HL-60/S4 treated with phorbol 12-myristate 13-acetate at 8.2 ng/mL for 4 days and 3 days (cell line): ENCODE data around the gene NAPA.

ENCODE experiments used
- in situ Hi-C: fragments of 300-500 bp; cut with MboI; formaldehyde crosslinking; loops from 2 replicates; pipeline ENCODE4 v1.15.0; 2022; ENCODE audit warnings: low sequenced_read_pairs

NAPA gene

DNA sequence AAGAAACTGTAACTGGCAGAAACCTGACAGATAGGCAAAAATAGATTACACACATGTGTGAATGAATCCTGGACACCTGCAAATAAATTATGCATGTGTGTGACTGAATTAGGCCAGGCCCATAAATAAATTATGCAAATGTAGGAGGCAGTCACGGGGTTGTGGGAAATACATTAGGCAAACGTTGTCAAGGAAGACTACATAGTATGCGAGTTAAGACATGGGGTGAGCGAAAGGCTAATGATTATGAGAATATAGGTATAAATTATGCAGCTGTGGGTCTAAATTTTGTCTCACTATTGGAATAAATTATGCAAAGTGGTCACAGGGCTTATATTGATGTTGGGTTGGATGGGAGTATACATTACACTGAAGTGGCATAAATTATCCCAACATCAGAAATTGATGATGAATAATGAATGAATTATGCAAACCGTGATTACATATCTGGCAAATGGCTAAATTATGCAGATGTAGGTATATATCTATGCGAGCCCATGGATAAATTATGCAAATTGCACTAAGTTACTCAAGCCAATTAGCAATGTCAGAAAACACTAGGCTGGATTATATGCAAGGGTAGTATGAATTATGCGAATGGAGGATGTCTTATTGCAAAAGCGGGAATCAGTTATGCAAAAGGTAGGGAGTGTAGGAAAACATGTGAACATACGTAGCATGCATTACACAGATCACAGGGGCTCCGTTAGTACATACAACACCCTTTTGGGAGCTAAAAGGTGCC, 50.0 kb downstream of the NAPA start:
- in situ Hi-C loops, result no loop called here

DNA sequence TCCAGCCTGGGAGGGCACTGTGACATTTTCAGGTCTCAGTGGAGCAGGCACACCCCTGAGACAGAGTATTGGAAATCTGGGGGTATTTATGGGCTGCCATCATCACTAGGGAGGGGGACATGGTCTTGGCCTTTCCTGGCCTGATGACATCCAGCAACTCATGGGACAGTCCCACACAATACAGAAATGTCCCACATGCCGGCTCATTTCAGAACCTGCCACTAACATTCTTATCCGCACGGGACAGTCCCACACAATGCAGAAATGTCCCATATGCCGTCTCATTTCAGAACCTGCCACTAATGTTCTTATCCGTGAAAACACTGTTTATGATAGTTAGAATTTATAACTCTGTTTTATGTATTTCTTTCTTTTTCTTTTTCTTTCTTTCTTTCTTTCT, 53.0 kb downstream of the NAPA start:
- in situ Hi-C loops, result no loop called here

DNA sequence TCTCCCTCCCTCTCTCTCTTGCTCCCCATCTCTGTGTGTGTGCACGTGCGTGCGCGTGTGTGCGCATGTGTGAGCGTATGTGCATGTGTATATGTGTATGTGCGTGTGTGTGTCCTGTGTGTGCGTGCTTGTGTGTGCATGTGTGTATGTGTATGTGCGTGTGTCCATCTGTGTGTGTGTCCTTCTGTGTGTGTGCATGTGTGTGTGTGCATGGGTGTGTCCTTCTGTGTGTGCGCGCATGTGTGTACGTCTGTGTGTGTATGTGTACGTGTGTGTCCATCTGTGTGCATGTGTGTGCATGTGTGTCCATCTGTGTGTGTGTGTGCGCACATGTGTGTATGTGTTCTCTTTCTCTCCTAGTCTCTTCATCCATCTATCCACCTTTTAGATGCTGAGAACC, 55.4 kb downstream of the NAPA start:
- in situ Hi-C loops, result no loop called here

DNA sequence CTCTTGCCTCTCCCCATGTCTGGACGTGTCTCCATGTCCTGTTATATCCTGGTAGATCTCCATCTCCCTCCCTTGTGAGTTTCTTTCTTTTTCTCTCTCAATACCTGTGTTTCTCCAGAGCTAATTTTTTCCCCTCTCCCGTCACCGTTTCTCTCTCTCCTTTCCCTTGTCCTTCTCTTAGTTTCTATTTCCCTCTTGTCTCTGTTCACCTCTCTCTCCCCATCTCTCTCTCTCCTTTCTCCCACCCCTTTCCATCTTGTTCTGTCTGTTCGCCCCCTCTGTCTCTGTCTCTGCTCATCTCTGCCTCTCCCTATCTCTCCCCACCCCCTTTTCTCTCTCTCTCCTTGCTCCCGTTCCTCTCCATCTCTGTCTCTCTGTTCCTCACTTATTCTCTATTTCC, 56.2 kb downstream of the NAPA start:
- in situ Hi-C loops, result no loop called here

DNA sequence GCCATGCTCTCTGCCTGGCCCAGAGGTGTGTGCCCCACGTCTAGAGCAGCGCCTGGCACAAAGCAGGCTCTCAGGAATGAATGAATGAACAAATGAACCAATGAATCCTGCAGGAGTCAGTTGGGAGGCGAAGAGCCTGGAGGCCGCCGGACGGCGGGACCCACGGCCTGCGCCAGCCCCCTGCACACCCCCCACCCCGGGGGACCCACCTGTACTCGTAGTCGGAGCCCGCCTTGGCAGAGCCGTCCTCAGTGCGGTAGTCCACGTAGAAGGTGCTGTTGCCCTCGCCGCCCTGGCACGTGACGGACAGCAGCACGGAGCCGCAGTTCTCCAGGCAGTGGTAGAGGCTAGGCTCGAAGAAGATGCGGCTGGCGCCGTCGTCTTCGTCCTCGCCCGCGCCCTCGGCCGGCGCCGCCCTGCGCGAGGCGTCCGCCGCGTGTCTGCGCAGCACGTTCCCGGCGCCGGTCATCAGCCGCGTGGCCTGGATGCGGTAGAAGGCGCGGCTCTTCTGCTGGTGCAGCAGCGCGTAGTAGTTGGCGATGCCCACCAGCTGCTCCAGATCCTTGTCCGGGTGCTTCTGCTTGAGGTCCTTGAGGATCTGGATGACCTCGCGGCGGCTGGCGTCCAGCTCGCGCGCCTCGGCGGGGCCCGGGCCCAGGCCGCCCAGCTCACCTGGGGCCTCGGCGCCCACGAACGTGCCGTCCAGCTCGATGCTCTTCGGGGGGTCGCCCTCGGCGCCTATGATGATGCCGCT, 58.0 kb downstream of the NAPA start:
- in situ Hi-C loops, result no loop called here

DNA sequence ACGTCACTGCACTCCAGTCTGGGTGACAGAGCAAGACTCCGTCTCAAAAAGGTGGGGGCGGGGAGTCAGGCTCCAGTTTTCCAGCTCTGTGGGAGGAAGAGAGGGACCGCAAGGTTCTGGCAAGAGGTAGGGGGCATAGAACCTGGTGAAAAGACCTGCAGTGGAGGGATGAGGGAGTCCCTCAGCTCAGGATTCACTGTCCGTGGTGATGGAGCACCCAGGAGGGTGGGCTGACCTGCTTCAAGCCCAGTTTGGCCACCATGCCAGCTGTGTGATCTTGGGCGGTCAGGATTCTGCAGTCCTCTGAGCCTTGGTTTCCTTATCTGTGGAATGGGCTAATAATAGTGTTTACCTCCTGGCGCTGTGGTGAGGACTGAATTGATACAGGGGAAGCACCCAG, 64.4 kb downstream of the NAPA start:
- in situ Hi-C loops, result no loop called here

DNA sequence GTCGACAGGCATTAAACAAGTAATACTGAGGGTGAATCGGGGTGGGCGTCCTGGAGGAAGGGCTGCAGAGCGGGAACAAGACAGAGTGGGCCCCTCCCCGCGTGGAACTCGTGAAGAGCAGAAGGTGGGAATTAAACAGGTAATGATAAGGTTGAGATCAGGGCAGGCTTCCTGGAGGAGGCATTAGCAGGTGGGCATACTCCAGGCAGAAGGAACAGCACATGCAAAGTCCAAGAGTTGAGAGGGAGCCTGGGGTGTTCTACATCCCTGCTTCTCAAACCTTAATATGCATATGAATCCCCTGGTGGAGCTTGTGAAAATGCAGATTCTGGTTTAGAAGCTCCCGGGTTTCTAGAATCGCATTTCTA, 66.5 kb downstream of the NAPA start:
- in situ Hi-C loops, result no loop called here

DNA sequence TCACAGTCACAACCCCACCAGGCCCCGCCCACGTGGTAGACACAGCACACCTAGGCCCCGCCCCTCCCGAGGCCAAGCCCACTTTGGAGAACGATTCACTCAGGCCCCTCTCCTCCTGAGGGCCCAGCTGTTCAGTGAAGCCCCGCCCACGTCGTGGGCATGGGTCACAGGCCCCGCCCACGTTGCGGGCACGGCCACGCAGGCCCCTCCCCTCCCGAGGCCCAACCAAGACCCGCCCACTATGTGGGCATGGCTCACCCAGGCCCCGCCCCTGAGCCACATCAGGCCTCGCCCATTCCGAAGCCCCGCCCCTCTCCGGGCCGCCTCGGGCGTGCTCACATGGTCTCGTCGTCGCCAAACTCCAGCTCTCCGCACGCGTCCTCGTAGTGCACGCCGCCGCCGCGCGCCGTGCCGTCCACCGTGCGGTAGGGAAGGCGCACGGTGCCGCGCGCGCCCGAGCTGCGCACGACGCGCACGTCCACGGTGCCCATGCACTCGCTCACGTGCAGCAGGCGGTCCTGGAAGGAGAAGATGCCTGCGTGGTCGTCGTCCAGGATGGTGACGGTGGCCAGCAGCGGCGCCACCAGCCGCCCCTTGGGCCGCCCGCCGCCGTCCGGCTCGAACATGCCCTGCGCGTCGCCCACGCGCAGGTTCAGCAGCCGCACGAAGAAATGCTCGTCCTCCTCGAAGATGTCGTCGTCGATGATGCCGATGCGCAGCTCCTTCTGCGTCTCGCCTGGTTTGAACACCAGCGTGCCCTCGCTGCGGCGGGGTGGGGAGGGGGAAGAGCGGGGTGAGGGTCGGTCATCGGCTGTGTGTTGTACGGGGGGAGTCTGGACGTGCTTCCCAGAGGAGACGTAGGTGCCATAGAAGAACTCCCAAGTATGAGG, 67.1 kb downstream of the NAPA start:
- in situ Hi-C loops, result no loop called here

DNA sequence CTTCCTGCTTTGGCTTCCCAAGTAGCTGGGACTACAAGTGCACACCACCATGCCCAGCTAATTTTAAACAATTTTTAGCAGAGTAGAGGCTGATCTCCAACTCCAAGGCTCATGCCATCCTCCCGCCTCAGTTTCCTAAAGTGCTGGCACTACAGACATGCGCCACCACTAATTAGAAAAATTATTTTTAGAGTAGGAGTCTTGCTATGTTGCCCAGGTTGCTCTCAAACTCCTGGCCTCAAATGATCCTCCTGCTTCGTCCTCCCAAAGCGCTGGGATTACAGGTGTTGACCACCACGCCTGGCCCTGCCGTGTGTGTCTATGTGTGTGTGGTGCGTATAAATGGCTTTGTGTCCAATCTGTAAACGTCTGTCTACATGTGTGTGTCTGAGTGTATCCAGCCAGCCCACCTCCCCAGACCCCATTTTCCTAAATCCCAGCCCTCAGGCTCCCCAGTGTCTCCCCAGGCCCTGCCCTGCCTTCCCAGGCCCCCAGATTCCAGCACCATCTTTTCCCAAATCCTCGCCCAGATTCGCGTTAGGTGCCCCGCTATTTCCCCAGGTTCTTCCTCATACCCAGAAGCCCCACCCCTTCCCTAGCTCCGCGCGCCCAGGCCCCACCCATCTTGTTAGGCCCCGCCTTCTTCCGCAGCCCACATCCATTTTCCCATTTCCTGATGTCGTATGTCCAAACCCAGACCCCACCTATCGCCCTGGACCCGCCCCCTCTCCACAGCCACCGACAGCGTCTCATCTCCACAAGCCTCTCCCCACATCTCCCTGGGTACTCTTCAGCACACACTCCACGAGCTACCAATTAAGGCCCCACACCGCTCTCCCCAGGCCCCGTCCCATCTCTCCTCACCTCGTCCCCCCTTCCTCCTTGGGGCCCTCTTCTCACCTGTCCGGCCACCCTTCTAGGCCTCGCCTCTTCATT, 68.1 kb downstream of the NAPA start:
- in situ Hi-C loops, result no loop called here

DNA sequence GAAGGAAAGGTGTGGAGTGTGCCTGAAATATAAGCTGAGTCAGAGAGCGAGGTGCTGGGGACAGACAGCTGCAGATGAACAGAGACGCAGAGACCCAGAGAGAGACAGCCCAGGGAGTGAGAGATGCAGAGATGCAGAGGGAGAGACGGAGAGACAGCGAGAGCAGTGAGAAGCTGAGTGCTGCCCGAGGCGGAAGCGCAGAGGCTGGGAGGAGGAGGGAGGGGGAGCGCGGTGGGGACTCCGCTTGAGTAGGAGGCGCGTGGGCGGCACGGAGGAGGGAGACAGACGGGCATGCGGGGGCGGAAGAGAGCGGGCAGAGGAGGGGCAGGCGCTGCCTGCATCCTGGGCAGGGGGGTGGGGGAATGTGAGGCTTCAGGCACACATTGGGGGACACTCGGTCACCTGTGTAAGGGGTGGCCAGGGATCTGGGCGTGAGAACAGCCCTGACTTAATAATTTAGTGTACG, 68.9 kb downstream of the NAPA start:
- in situ Hi-C loops, result no loop called here

DNA sequence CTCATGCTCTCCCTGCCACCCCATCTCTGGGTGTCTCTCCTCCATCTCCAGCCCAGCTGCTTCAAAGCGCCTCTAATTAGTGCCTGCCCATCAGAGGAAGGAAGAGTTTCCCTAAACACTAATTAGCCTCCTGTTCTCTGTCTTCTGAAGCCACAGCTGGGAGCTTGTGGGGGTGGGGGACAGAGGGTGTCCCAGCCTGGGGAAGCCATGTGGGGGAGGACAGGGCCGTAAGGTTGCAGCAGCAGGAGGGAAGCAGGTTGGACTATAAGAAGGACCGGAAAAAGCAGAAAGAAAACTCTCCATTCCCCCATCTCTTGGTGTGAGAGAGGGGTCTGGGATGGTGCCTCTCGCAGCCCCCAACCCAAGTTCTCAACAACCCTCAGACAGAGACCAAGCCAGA, 69.3 kb downstream of the NAPA start:
- in situ Hi-C loops, result no loop called here

DNA sequence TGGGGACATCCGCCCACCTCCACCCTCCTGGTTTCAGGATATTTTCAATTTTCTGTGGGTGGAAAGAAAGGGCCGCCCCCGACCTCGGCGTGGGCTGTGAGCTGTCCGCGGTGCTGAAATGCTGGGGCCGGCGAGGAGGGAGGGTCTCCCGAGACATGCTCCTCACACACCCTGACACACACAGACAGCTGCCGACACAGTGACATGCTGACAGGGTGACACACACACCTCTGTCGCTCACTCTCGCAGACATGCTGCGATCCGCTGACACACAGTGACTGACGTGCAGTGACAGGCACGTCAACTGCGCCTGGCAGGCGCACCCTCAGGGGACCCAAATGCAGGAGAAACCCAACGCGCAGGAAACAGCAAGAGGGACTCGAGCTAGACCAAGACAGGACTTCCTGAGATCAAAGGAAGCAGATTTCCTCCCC, 70.5 kb downstream of the NAPA start:
- in situ Hi-C loops, result no loop called here

DNA sequence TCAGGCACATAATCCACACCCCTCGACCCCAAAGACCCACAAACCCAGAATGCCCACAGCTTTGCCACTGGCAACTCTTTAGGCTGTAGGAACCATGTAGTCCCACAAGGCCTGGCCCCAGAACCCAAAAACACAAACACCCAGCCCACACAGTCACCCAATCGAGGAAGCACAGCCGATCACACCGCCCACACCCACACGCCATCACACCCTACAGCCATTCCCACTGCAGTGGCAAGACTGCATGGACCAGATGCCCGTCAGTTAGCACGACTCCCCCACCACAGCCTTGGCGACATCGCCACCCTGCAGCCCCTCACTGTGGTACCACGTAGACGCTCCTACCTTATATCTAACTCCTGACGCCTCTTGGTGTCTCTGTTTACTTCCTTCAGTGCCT, 71.5 kb downstream of the NAPA start:
- in situ Hi-C loops, result no loop called here

DNA sequence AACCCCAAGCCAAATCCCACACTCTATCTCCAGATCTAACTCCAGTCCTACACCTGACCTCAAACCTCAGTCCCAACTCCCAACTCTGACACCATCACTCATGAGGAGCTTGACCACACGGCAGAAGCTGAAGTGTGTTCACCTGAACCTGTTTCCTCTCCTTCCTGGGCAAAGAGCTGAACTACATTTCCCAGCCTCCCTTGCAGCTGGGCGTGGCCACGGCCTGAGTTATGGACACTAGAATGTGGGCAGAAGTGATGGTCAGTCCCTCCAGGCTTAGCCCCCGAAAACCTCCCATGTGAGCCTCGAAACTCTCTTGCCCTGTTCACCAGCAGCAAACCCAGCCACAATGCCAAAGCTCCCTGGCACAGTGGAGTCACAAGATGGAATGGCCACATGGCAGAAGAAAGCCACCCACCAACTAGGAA, 76.1 kb downstream of the NAPA start:
- in situ Hi-C loops, result loop anchor here (5.0 kb wide), 1 partner anchor 258 kb away; no protein-coding TSS in a partner anchor
